GM12878 (cell line): Measurements from ENCODE around the gene ANXA4. TPM values are rescaled to one million over a fixed set of nuclear protein-coding genes. Genes with fewer than 3 reads are reported as not detected.

Experiments used
- ASH2L ChIP-seq: fragments of 300-600, 200-600 bp; sonication (generic); IDR thresholded peaks from 2 replicates; pipeline ENCODE4 v1.6.1; 2017; ENCODE audit warnings: low read depth, mild to moderate bottlenecking, borderline replicate concordance
- BCL3 ChIP-seq: IDR thresholded peaks from 2 replicates; pipeline ENCODE4 v1.6.1; 2011; ENCODE audit warnings: borderline replicate concordance, low read depth, mild to moderate bottlenecking, moderate library complexity, low read length; ENCODE audit not compliant: insufficient read depth, poor library complexity, severe bottlenecking
- CBFB ChIP-seq: IDR thresholded peaks from 2 replicates; pipeline ENCODE4 v1.6.1; 2016; ENCODE audit warnings: antibody characterized with exemption, low read depth
- CHD1 ChIP-seq: IDR thresholded peaks from 2 replicates; pipeline ENCODE4 v1.6.1; 2012; ENCODE audit warnings: low read depth, low read length, improper control_type of control experiment
- CHD2 ChIP-seq: IDR thresholded peaks from 2 replicates; pipeline ENCODE4 v1.6.1; 2011; ENCODE audit warnings: low read depth, low read length, improper control_type of control experiment, borderline replicate concordance
- EED ChIP-seq: sonication (generic); IDR thresholded peaks from 2 replicates; pipeline ENCODE4 v1.6.1; 2016; ENCODE audit warnings: antibody characterized with exemption, low read depth
- EP300 ChIP-seq, 2 experiments: fragments of 150-350 bp in 1 of 2; IDR thresholded peaks; 2 replicates each; pipeline ENCODE4 v1.6.1; 2011 to 2012; ENCODE audit warnings: low read depth in 2 of 2, low read length in 2 of 2, borderline replicate concordance in 1 of 2, improper control_type of control experiment in 1 of 2, inconsistent platforms in 1 of 2; ENCODE audit not compliant: control insufficient read depth in 1 of 2
- GATAD2B ChIP-seq: fragments of 450-650 bp; conservative IDR thresholded peaks from 2 replicates; pipeline ENCODE4 v1.6.1; 2017; ENCODE audit warnings: low read depth, mild to moderate bottlenecking, moderate library complexity
- IKZF2 ChIP-seq, 2 experiments: fragments of 450-650 bp; IDR thresholded peaks; 2 replicates each; pipeline ENCODE4 v1.6.1; 2017; ENCODE audit warnings: mild to moderate bottlenecking in 2 of 2, moderate library complexity in 2 of 2
- IRF4 ChIP-seq: IDR thresholded peaks from 2 replicates; pipeline ENCODE4 v1.6.1; 2011; ENCODE audit warnings: low read depth, low read length
- KDM1A ChIP-seq: fragments of 200-600 bp; sonication (generic); IDR thresholded peaks from 2 replicates; pipeline ENCODE4 v1.6.1; 2016; ENCODE audit warnings: borderline replicate concordance
- MEF2B ChIP-seq: fragments of 450-650 bp; IDR thresholded peaks from 2 replicates; pipeline ENCODE4 v1.6.1; 2018; ENCODE audit warnings: mild to moderate bottlenecking, moderate library complexity; ENCODE audit not compliant: partially characterized antibody, poor library complexity, severe bottlenecking
- MXI1 ChIP-seq: fragments of 150-350 bp; IDR thresholded peaks from 2 replicates; pipeline ENCODE4 v1.6.1; 2011; ENCODE audit warnings: low read depth, mild to moderate bottlenecking, inconsistent platforms, low read length, improper control_type of control experiment
- NFYA ChIP-seq: IDR thresholded peaks from 2 replicates; pipeline ENCODE4 v1.6.1; 2011; ENCODE audit warnings: low read depth, mild to moderate bottlenecking, low read length, improper control_type of control experiment, borderline replicate concordance
- NKRF ChIP-seq: fragments of 450-650 bp; conservative IDR thresholded peaks from 2 replicates; pipeline ENCODE4 v1.6.1; 2017; ENCODE audit warnings: mild to moderate bottlenecking, moderate library complexity
- NR2F1 ChIP-seq: fragments of 450-650 bp; conservative IDR thresholded peaks from 2 replicates; pipeline ENCODE4 v1.6.1; 2017; ENCODE audit warnings: mild to moderate bottlenecking
- POLR2AphosphoS5 ChIP-seq: IDR thresholded peaks from 2 replicates; pipeline ENCODE4 v1.6.1; 2011; ENCODE audit warnings: mild to moderate bottlenecking, low read length, inconsistent platforms
- RAD51 ChIP-seq: fragments of 450-650 bp; IDR thresholded peaks from 2 replicates; pipeline ENCODE4 v1.6.1; 2016; ENCODE audit warnings: moderate library complexity, mild to moderate bottlenecking, inconsistent platforms
- SMC3 ChIP-seq: IDR thresholded peaks from 2 replicates; pipeline ENCODE4 v1.6.1; 2011; ENCODE audit warnings: low read length, improper control_type of control experiment, borderline replicate concordance
- TARDBP ChIP-seq: IDR thresholded peaks from 2 replicates; pipeline ENCODE4 v1.6.1; 2016; ENCODE audit warnings: borderline replicate concordance
- TBL1XR1 ChIP-seq: IDR thresholded peaks from 2 replicates; pipeline ENCODE4 v1.6.1; 2012; ENCODE audit warnings: low read depth, low read length, improper control_type of control experiment
- TCF3 ChIP-seq: IDR thresholded peaks from 2 replicates; pipeline ENCODE4 v1.6.1; 2012; ENCODE audit warnings: low read depth, mild to moderate bottlenecking, low read length, borderline replicate concordance; ENCODE audit not compliant: insufficient read depth
- ZNF217 ChIP-seq: fragments of 450-650 bp; IDR thresholded peaks from 2 replicates; pipeline ENCODE4 v1.6.1; 2017; ENCODE audit warnings: antibody characterized with exemption, mild to moderate bottlenecking
- ZSCAN29 ChIP-seq: fragments of 450-650 bp; IDR thresholded peaks from 2 replicates; pipeline ENCODE4 v1.6.1; 2017; ENCODE audit warnings: mild to moderate bottlenecking, moderate library complexity
- polyA plus RNA-seq, 11 experiments: library from polyadenylated mRNA; depleted of rRNA in 4 of 11; unstranded in 6 of 11; stranded (reverse) in 5 of 11; fragments of >200 nt; fragmentation: Nextera tagmentation in 4 of 11; fragmentation: Illumina TruSeq in 1 of 11; extraction: Ambion mirVana in 4 of 11; extraction: Trizol in 1 of 11; gene quantifications; 1 replicate in 1 of 11; 2 replicates in 10 of 11; pipeline versions ENCODE4 v1.2.1 to v1.2.3, GENCODE V29; 2011 to 2016; ENCODE audit warnings: inconsistent platforms in 2 of 11, missing spikeins in 2 of 11, low read depth in 1 of 11
- total RNA-seq, 4 experiments: library from RNA; depleted of rRNA in 3 of 4; stranded (reverse); fragments of >200 nt in 3 of 4; fragmentation: Illumina TruSeq in 1 of 4; extraction: Trizol in 1 of 4; gene quantifications; 2 replicates each; pipeline versions ENCODE4 v1.2.1 to v1.2.3, GENCODE V29; 2013 to 2021
- TF ChIP-seq, protein P1 (sequence below): IDR thresholded peaks from 2 replicates; pipeline ENCODE4 v1.6.1; 2011; ENCODE audit warnings: borderline replicate concordance, low read depth, mild to moderate bottlenecking, moderate library complexity, mixed read lengths, low read length; ENCODE audit not compliant: insufficient read depth; ENCODE audit errors: extremely low read length
- TF ChIP-seq, protein P2 (sequence below): IDR thresholded peaks from 2 replicates; pipeline ENCODE4 v1.6.1; 2011; ENCODE audit warnings: low read depth, low read length, improper control_type of control experiment, borderline replicate concordance

The ANXA4 gene
- total and polyA plus RNA-seq, 10 of the 15 experiments (the other 5 are each of a cell fraction or from before 2014, with no cell fraction given), result 16.3 to 97.2 (median 71.0) TPM

DNA sequence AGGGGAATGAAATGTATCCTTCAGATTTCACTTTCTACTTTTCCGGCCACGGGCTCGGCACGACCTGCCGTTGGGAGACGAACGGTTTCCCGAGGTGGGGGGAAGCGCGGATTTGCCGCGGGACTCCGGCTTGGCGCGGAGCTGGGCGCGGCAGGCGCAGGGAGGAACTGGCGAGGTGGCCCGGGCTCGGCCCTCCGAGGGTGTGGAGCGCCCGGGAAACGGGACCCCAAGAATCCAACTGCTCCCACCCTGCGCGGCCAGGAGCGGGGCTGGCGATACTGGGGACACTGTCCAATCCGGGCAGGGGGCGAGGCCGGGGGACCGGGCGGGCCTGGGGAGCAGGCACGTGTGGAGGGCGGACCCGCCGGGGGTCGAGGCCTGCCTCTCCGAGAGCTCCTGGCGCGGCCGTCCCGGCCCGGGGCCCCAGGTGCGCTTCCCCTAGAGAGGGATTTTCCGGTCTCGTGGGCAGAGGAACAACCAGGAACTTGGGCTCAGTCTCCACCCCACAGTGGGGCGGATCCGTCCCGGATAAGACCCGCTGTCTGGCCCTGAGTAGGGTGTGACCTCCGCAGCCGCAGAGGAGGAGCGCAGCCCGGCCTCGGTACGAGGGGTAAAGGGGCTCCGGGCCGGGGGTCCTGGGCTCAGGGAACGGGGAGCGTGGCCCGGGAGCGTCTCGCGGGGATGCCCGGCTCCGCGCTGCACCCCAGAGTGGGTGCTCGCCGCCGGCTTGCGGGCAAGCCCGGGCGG lies at the start of gene ANXA4 (continued):
- TF ChIP-seq BCL3 (peak; percentile 31), MEF2B (no peak), MXI1 (0 out of 2 replicates have a peak, but pooled peaks have one; percentile 60), ZNF217 (no peak), TCF3 (peak; percentile 83), NR2F1 (peak; percentile 77), RAD51 (0 out of 2 replicates have a peak, but pooled peaks have one; percentile 12), KDM1A (no peak), EED (peak; percentile 69; the same call in 1 of the 2 replicates), ASH2L (peak; percentile 57; the same call in 1 of the 2 replicates), NKRF (peak; percentile 72; the same call in 1 of the 2 replicates), IRF4 (no peak), TARDBP (0 out of 2 replicates have a peak, but pooled peaks have one; percentile 43), GATAD2B (peak; percentile 83), CBFB (no peak), CHD1 (no peak), SMC3 (no peak), TBL1XR1 (no peak), EP300 (IDR thresholded peaks at IDR 0.05; ENCODE audit: borderline replicate concordance in 1 of 2, control insufficient read depth in 1 of 2, low read depth in 2 of 2, low read length in 2 of 2) (peak in 1 of 2 experiments; percentile 34; a peak in 1 of 4 replicates), CHD2 (peak; percentile 20; the same call in 1 of the 2 replicates), NFYA (no peak), POLR2AphosphoS5 (peak; percentile 59; the same call in 1 of the 2 replicates), IKZF2 (IDR thresholded peaks at IDR 0.05) (peak; percentile 87 to 88), ZSCAN29 (no peak)
- TF ChIP-seq, protein P1, sequence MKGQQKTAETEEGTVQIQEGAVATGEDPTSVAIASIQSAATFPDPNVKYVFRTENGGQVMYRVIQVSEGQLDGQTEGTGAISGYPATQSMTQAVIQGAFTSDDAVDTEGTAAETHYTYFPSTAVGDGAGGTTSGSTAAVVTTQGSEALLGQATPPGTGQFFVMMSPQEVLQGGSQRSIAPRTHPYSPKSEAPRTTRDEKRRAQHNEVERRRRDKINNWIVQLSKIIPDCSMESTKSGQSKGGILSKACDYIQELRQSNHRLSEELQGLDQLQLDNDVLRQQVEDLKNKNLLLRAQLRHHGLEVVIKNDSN, result peak; percentile 42
- TF ChIP-seq, protein P2, sequence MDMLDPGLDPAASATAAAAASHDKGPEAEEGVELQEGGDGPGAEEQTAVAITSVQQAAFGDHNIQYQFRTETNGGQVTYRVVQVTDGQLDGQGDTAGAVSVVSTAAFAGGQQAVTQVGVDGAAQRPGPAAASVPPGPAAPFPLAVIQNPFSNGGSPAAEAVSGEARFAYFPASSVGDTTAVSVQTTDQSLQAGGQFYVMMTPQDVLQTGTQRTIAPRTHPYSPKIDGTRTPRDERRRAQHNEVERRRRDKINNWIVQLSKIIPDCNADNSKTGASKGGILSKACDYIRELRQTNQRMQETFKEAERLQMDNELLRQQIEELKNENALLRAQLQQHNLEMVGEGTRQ, result peak; percentile 42
